ENCODE results near the gene CHKA. TPM values are rescaled to one million over a fixed set of nuclear protein-coding genes. Genes with fewer than 3 reads are reported as not detected.

Gene CHKA
- total RNA-seq, 3 donors from 2014 or later = 15.1 to 20.2 (median 18.9) TPM

- Mint-ChIP-seq H3K36me3 (ENCODE audit: insufficient read depth) (no peaks in the 10 kb centered on the region), H3K27me3 (ENCODE audit: low read depth) (no peaks in the 10 kb centered on the region), H3K4me1 (ENCODE audit: low read depth) (peaks cover 9% of the 10 kb centered on the region), H3K4me3 (no peak overlapping the region), H3K9me3 (no peaks in the 10 kb centered on the region)
- no peak for DNase-seq
- no peak for ATAC-seq
Measured at GRCh38 chr11:68043029-68043348, 78.2 kb downstream of the CHKA start.

GRCh38 chr11:68042219-68043028 lies 78.8 kb downstream of the CHKA start:
- no peaks in the 10 kb centered on the region for H3K9me3 Mint-ChIP-seq
- DNase-seq = no peak
- H3K4me3 Mint-ChIP-seq = no peak overlapping the region
- H3K36me3 Mint-ChIP-seq (ENCODE audit: insufficient read depth) = no peaks in the 10 kb centered on the region
- no peaks in the 10 kb centered on the region for H3K27me3 Mint-ChIP-seq (ENCODE audit: low read depth)
- ATAC-seq = no peak
- H3K4me1 Mint-ChIP-seq (ENCODE audit: low read depth) = peaks cover 12% of the 10 kb centered on the region

- no peak for DNase-seq
- no peaks in the 10 kb centered on the region for H3K27me3 Mint-ChIP-seq (ENCODE audit: low read depth)
- H3K9me3 Mint-ChIP-seq = no peaks in the 10 kb centered on the region
- no peaks in the 10 kb centered on the region for H3K36me3 Mint-ChIP-seq (ENCODE audit: insufficient read depth)
- peak overlapping the region; percentile 31 for H3K4me3 Mint-ChIP-seq
- peaks cover 19% of the 10 kb centered on the region for H3K4me1 Mint-ChIP-seq (ENCODE audit: low read depth)
- no peak for ATAC-seq
Measured at GRCh38 chr11:68041617-68042218, 79.5 kb downstream of the CHKA start.

- no peaks in the 10 kb centered on the region for H3K9me3 Mint-ChIP-seq
- H3K36me3 Mint-ChIP-seq (ENCODE audit: insufficient read depth) = no peaks in the 10 kb centered on the region
- H3K4me1 Mint-ChIP-seq (ENCODE audit: low read depth) = peaks cover 24% of the 10 kb centered on the region
- H3K4me3 Mint-ChIP-seq = peak overlapping the region; percentile 87
- DNase-seq (no peak), ATAC-seq (no peak)
- H3K27me3 Mint-ChIP-seq (ENCODE audit: low read depth) = no peaks in the 10 kb centered on the region
Measured at GRCh38 chr11:68040957-68041591, 80.1 kb downstream of the CHKA start.

GRCh38 chr11:68040101-68040956 lies 80.9 kb downstream of the CHKA start:
- peak; percentile 49 to 55 for ATAC-seq
- DNase-seq = peak; percentile 41
- peak overlapping the region; percentile 87 for H3K4me3 Mint-ChIP-seq
- H3K36me3 Mint-ChIP-seq (ENCODE audit: insufficient read depth) = no peaks in the 10 kb centered on the region
- no peaks in the 10 kb centered on the region for H3K27me3 Mint-ChIP-seq (ENCODE audit: low read depth)
- no peaks in the 10 kb centered on the region for H3K9me3 Mint-ChIP-seq
- peaks cover 25% of the 10 kb centered on the region for H3K4me1 Mint-ChIP-seq (ENCODE audit: low read depth)

- Mint-ChIP-seq H3K4me3 (peak overlapping the region; percentile 87), H3K27me3 (ENCODE audit: low read depth) (no peaks in the 10 kb centered on the region), H3K36me3 (ENCODE audit: insufficient read depth) (no peaks in the 10 kb centered on the region), H3K9me3 (no peaks in the 10 kb centered on the region), H3K4me1 (ENCODE audit: low read depth) (peaks cover 26% of the 10 kb centered on the region)
- DNase-seq (no peak), ATAC-seq (peak; percentile 3 to 6)
Measured at GRCh38 chr11:68039526-68040086, 81.6 kb downstream of the CHKA start.

- ATAC-seq (peak; percentile 73 to 77), DNase-seq (peak; percentile 49)
- H3K4me1 Mint-ChIP-seq (ENCODE audit: low read depth) = peaks cover 26% of the 10 kb centered on the region
- peak within 1 kb of the TSS; percentile 87 for H3K4me3 Mint-ChIP-seq
- H3K9me3 Mint-ChIP-seq = no peaks in the 10 kb centered on the region
- H3K27me3 Mint-ChIP-seq (ENCODE audit: low read depth) = no peaks in the 10 kb centered on the region
- peaks cover under 1% of the 10 kb centered on the region for H3K36me3 Mint-ChIP-seq (ENCODE audit: insufficient read depth)
Measured at GRCh38 chr11:68038718-68039525, 82.3 kb downstream of the CHKA start, which contains the start of gene TCIRG1. Gene TCIRG1, plus strand, starts transcription at chr11:68039025. Its CDS starts 2,247 bp downstream, at chr11:68041272.

- no peaks in the 10 kb centered on the region for H3K9me3 Mint-ChIP-seq
- ATAC-seq (no peak), DNase-seq (no peak)
Measured at GRCh38 chr11:68038226-68038717, 82.9 kb downstream of the CHKA start.

GRCh38 chr11:68037411-68038225 lies 83.6 kb downstream of the CHKA start:
- H3K36me3 Mint-ChIP-seq (ENCODE audit: insufficient read depth) = peaks cover 2% of the 10 kb centered on the region
- no peaks in the 10 kb centered on the region for H3K9me3 Mint-ChIP-seq
- peak overlapping the region; percentile 43 for H3K4me3 Mint-ChIP-seq
- no peak for DNase-seq
- H3K27me3 Mint-ChIP-seq (ENCODE audit: low read depth) = no peaks in the 10 kb centered on the region
- peaks cover 26% of the 10 kb centered on the region for H3K4me1 Mint-ChIP-seq (ENCODE audit: low read depth)
- ATAC-seq = no peak

More at GRCh38 chr11:68038226-68038717, 82.9 kb downstream of the CHKA start:
- Mint-ChIP-seq H3K4me3 (peak overlapping the region; percentile 87), H3K4me1 (ENCODE audit: low read depth) (peaks cover 26% of the 10 kb centered on the region), H3K27me3 (ENCODE audit: low read depth) (no peaks in the 10 kb centered on the region), H3K36me3 (ENCODE audit: insufficient read depth) (peaks cover 2% of the 10 kb centered on the region)

- H3K9me3 Mint-ChIP-seq = no peaks in the 10 kb centered on the region
- DNase-seq (no peak), ATAC-seq (no peak)
- H3K27me3 Mint-ChIP-seq (ENCODE audit: low read depth) = no peaks in the 10 kb centered on the region
- H3K4me1 Mint-ChIP-seq (ENCODE audit: low read depth) = peaks cover 27% of the 10 kb centered on the region
- peak overlapping the region; percentile 43 for H3K4me3 Mint-ChIP-seq
- peaks cover 2% of the 10 kb centered on the region for H3K36me3 Mint-ChIP-seq (ENCODE audit: insufficient read depth)
Measured at GRCh38 chr11:68036717-68037239, 84.4 kb downstream of the CHKA start.

GRCh38 chr11:68036141-68036716 lies 85.0 kb downstream of the CHKA start:
- ATAC-seq = no peak
- Mint-ChIP-seq H3K4me3 (no peak overlapping the region), H3K4me1 (ENCODE audit: low read depth) (peaks cover 30% of the 10 kb centered on the region)

GRCh38 chr11:68035266-68035876 lies 85.8 kb downstream of the CHKA start:
- Mint-ChIP-seq H3K27me3 (ENCODE audit: low read depth) (no peaks in the 10 kb centered on the region), H3K4me1 (ENCODE audit: low read depth) (peaks cover 30% of the 10 kb centered on the region), H3K4me3 (no peak overlapping the region), H3K36me3 (ENCODE audit: insufficient read depth) (peaks cover 2% of the 10 kb centered on the region), H3K9me3 (no peaks in the 10 kb centered on the region)
- DNase-seq (no peak), ATAC-seq (no peak)

More at GRCh38 chr11:68036141-68036716, 85.0 kb downstream of the CHKA start:
- no peaks in the 10 kb centered on the region for H3K27me3 Mint-ChIP-seq (ENCODE audit: low read depth)
- H3K36me3 Mint-ChIP-seq (ENCODE audit: insufficient read depth) = peaks cover 2% of the 10 kb centered on the region
- no peaks in the 10 kb centered on the region for H3K9me3 Mint-ChIP-seq
- DNase-seq = no peak
